ENCODE results near the gene MAP3K19.
A peak's percentile ranks its signal among the peaks of the same experiment; 100 is the strongest.
"Not testable (repeated sequence)": the region's sequence is repeated elsewhere in the genome, so short reads cannot be mapped to it uniquely, and the experiment has no call there.

MAP3K19 gene

GRCh38 chr2:135047300-135047699 lies at the start of gene MAP3K19:
MAP3K19 (minus strand) TSS chr2:135047447; CDS start chr2:135024647, 22,800 bp downstream.
- DNase-seq, result no peak

GRCh38 chr2:135096665-135097446 lies 49.6 kb upstream of the MAP3K19 start:
- no peak for DNase-seq

- no peak for DNase-seq
Observed at GRCh38 chr2:135095591-135095990, 48.3 kb upstream of the MAP3K19 start.

- DNase-seq, result no peak
Observed at GRCh38 chr2:135094508-135094907, 47.3 kb upstream of the MAP3K19 start.

GRCh38 chr2:135093670-135094330 lies 46.6 kb upstream of the MAP3K19 start:
- DNase-seq, result no peak

- DNase-seq, result no peak
Observed at GRCh38 chr2:135093193-135093592, 45.9 kb upstream of the MAP3K19 start.

GRCh38 chr2:135091681-135092080 lies 44.4 kb upstream of the MAP3K19 start:
- DNase-seq, result no peak

- DNase-seq, result not testable (repeated sequence)
Observed at GRCh38 chr2:135089597-135089996, 42.4 kb upstream of the MAP3K19 start.

GRCh38 chr2:135086222-135086621 lies 39.0 kb upstream of the MAP3K19 start:
- no peak for DNase-seq

- DNase-seq, result no peak
Observed at GRCh38 chr2:135078417-135078816, 31.2 kb upstream of the MAP3K19 start.

GRCh38 chr2:135076556-135076955 lies 29.3 kb upstream of the MAP3K19 start:
- DNase-seq, result no peak

- no peak for DNase-seq
Observed at GRCh38 chr2:135074216-135074615, 27.0 kb upstream of the MAP3K19 start.

- DNase-seq, result no peak
Observed at GRCh38 chr2:135072125-135072997, 25.1 kb upstream of the MAP3K19 start.

GRCh38 chr2:135066710-135067109 lies 19.5 kb upstream of the MAP3K19 start:
- DNase-seq, result no peak

GRCh38 chr2:135064149-135064548 lies 16.9 kb upstream of the MAP3K19 start:
- DNase-seq, result no peak

GRCh38 chr2:135063210-135063609 lies 16.0 kb upstream of the MAP3K19 start:
- DNase-seq, result no peak

- no peak for DNase-seq
Observed at GRCh38 chr2:135059577-135059976, 12.3 kb upstream of the MAP3K19 start.

GRCh38 chr2:135056790-135057189 lies 9.5 kb upstream of the MAP3K19 start:
- no peak for DNase-seq

- DNase-seq, result no peak
Observed at GRCh38 chr2:135055182-135055786, 8.0 kb upstream of the MAP3K19 start.

- peak; percentile 46 for DNase-seq
Observed at GRCh38 chr2:135052997-135053474, 5.8 kb upstream of the MAP3K19 start.

GRCh38 chr2:135052042-135052876 lies 5.0 kb upstream of the MAP3K19 start, which contains the start of gene RAB3GAP1:
RAB3GAP1 (plus strand) TSS chr2:135052292; CDS start chr2:135052308, 16 bp downstream.
- DNase-seq, result peak; percentile 92

- DNase-seq, result no peak
Observed at GRCh38 chr2:135050684-135051083, 3.4 kb upstream of the MAP3K19 start.

All from activated naive CD4-positive, alpha-beta T cell treated with Interleukin-2 at 50 U/mL for 16 hours (primary cell).